H1 (cell line): Measurements from ENCODE around the gene WIPF1. TPM values are rescaled to one million over a fixed set of nuclear protein-coding genes. Genes with fewer than 3 reads are reported as not detected.

Experiments used
- CTCF ChIA-PET: fragments of 300-600 bp; sonication (Branson Sonifier 250); formaldehyde crosslinking; loops from one replicate; lab custom pipeline; 2021; ENCODE audit not compliant: partially characterized antibody; lab: Charles Lee
- POLR2A ChIA-PET: fragments of 300-600 bp; sonication (Branson Sonifier 250); formaldehyde crosslinking; loops from one replicate; lab custom pipeline; 2021; ENCODE audit warnings: inconsistent platforms; ENCODE audit not compliant: partially characterized antibody; lab: Charles Lee
- DNase-seq, 2 experiments: peaks; one replicate each; pipeline versions ENCODE4 v3.0.0 to v3.0.0-alpha.2; 2010 to 2022; ENCODE audit warnings: low spot score in 2 of 2, low read depth in 1 of 2, mixed read lengths in 1 of 2
- FAIRE-seq: peaks from 2 replicates; lab custom pipeline; 2011; peaks lifted over from hg19 to GRCh38; lab: Jason Lieb, UNC
- H2AFZ ChIP-seq: 2 replicates; pipeline ENCODE4 v1.8.1; 2012; ENCODE audit warnings: low read length, inconsistent platforms
- H2AK5ac ChIP-seq: 2 replicates; pipeline ENCODE4 v1.6.1; 2013; ENCODE audit warnings: low read depth, low read length
- H2BK120ac ChIP-seq: replicated peaks from 2 replicates; pipeline ENCODE3; 2013; ENCODE audit warnings: low read depth, low read length, inconsistent platforms
- H2BK12ac ChIP-seq: 2 replicates; pipeline ENCODE4 v1.6.1; 2013; ENCODE audit warnings: low read depth, low read length
- H2BK15ac ChIP-seq: 2 replicates; pipeline ENCODE4 v1.6.1; 2013; ENCODE audit warnings: low read length
- H2BK20ac ChIP-seq: 2 replicates; pipeline ENCODE4 v1.6.1; 2013; ENCODE audit warnings: low read length
- H2BK5ac ChIP-seq: 2 replicates; pipeline ENCODE4 v1.6.1; 2013; ENCODE audit warnings: low read depth, low read length
- H3K14ac ChIP-seq: 2 replicates; pipeline ENCODE4 v1.6.1; 2013; ENCODE audit warnings: inconsistent platforms; ENCODE audit not compliant: insufficient read length
- H3K18ac ChIP-seq: 2 replicates; pipeline ENCODE4 v1.6.1; 2013; ENCODE audit warnings: low read length; ENCODE audit errors: extremely low read depth
- H3K23ac ChIP-seq: 2 replicates; pipeline ENCODE4 v1.6.1; 2013; ENCODE audit warnings: inconsistent platforms; ENCODE audit not compliant: insufficient read length
- H3K23me2 ChIP-seq: 2 replicates; pipeline ENCODE4 v1.6.1; 2013; ENCODE audit warnings: low read depth, low read length
- H3K27ac ChIP-seq: 2 replicates; pipeline ENCODE4 v1.6.1; 2011; ENCODE audit warnings: low read depth, low read length, inconsistent platforms
- H3K27me3 ChIP-seq, 4 experiments: replicated peaks in 1 of 4; 1 replicate in 1 of 4; 2 replicates in 3 of 4; pipeline versions ENCODE4 v1.6.1 to v1.8.1; 2011 to 2013; ENCODE audit warnings: low read length in 3 of 4, mild to moderate bottlenecking in 3 of 4, inconsistent platforms in 2 of 4, mixed read lengths in 2 of 4, moderate library complexity in 1 of 4; ENCODE audit not compliant: control insufficient read depth in 3 of 4, insufficient read depth in 3 of 4; ENCODE audit errors: extremely low read depth in 1 of 4
- H3K36me3 ChIP-seq, 4 experiments: 2 replicates each; pipeline versions ENCODE4 v1.6.1 to v1.8.1; 2011 to 2013; ENCODE audit warnings: mild to moderate bottlenecking in 4 of 4, low read length in 3 of 4, moderate library complexity in 2 of 4, control low read depth in 1 of 4, inconsistent platforms in 1 of 4; ENCODE audit not compliant: insufficient read depth in 4 of 4, control insufficient read depth in 2 of 4
- H3K4ac ChIP-seq: replicated peaks from 2 replicates; pipeline ENCODE3; 2013; ENCODE audit warnings: low read length, low read depth, mixed read lengths, inconsistent platforms; ENCODE audit not compliant: insufficient read length
- H3K4me1 ChIP-seq, 4 experiments: replicated peaks in 1 of 4; 1 replicate in 1 of 4; 2 replicates in 3 of 4; pipeline versions ENCODE4 v1.6.1 to v1.8.1; 2011 to 2013; ENCODE audit warnings: low read length in 3 of 4, inconsistent platforms in 2 of 4, mixed read lengths in 1 of 4; ENCODE audit not compliant: insufficient read depth in 4 of 4, control insufficient read depth in 3 of 4
- H3K4me2 ChIP-seq, 2 experiments: 2 replicates each; pipeline versions ENCODE4 v1.6.1 to v1.8.1; 2011 to 2013; ENCODE audit warnings: low read depth in 2 of 2, low read length in 2 of 2, control low read depth in 1 of 2, inconsistent platforms in 1 of 2, mild to moderate bottlenecking in 1 of 2; ENCODE audit not compliant: insufficient read depth in 1 of 2
- H3K4me3 ChIP-seq, 4 experiments: fragments of 200-600, 300-600 bp in 1 of 4; sonication (generic), shearing (Covaris generic), sonication (Bioruptor Twin) in 1 of 4; 2 replicates each; pipeline versions ENCODE4 v1.5.1 to v1.8.1; 2011 to 2016; ENCODE audit warnings: low read length in 4 of 4, low read depth in 3 of 4, control low read depth in 2 of 4, inconsistent platforms in 2 of 4, mild to moderate bottlenecking in 2 of 4, mixed read lengths in 1 of 4, moderate library complexity in 1 of 4; ENCODE audit not compliant: insufficient read depth in 2 of 4; ENCODE audit errors: extremely low read depth in 1 of 4
- H3K56ac ChIP-seq: replicated peaks from 2 replicates; pipeline ENCODE3; 2013; ENCODE audit warnings: low read depth, mild to moderate bottlenecking, mixed read lengths, low read length, inconsistent platforms; ENCODE audit not compliant: insufficient read length
- H3K79me1 ChIP-seq: 2 replicates; pipeline ENCODE4 v1.6.1; 2013; ENCODE audit warnings: low read depth, low read length, control low read depth
- H3K79me2 ChIP-seq, 2 experiments: 2 replicates each; pipeline versions ENCODE4 v1.6.1 to v1.8.1; 2012 to 2013; ENCODE audit warnings: low read length in 2 of 2, mild to moderate bottlenecking in 2 of 2, inconsistent platforms in 1 of 2; ENCODE audit not compliant: insufficient read depth in 2 of 2, control insufficient read depth in 1 of 2
- H3K9ac ChIP-seq, 4 experiments: replicated peaks in 1 of 4; 1 replicate in 1 of 4; 2 replicates in 3 of 4; pipeline versions ENCODE4 v1.6.1 to v1.8.1; 2011 to 2013; ENCODE audit warnings: low read depth in 3 of 4, low read length in 3 of 4, control low read depth in 2 of 4, mild to moderate bottlenecking in 2 of 4, moderate library complexity in 2 of 4, inconsistent platforms in 1 of 4; ENCODE audit errors: extremely low read depth in 1 of 4
- H3K9me3 ChIP-seq, 2 experiments: 2 replicates each; pipeline versions ENCODE4 v1.6.1 to v1.8.1; 2012 to 2013; ENCODE audit warnings: mild to moderate bottlenecking in 2 of 2, moderate library complexity in 2 of 2, control low read depth in 1 of 2, inconsistent platforms in 1 of 2, low read depth in 1 of 2, low read length in 1 of 2, mixed read lengths in 1 of 2; ENCODE audit not compliant: insufficient read depth in 2 of 2
- H4K20me1 ChIP-seq, 2 experiments: replicated peaks in 1 of 2; 2 replicates each; pipeline versions ENCODE3 to v1.8.1; 2011 to 2013; ENCODE audit warnings: inconsistent platforms in 2 of 2, low read length in 2 of 2, mild to moderate bottlenecking in 1 of 2; ENCODE audit not compliant: insufficient read depth in 2 of 2, control insufficient read depth in 1 of 2
- H4K5ac ChIP-seq: 2 replicates; pipeline ENCODE4 v1.6.1; 2013; ENCODE audit warnings: low read length, low read depth, mixed read lengths, inconsistent platforms; ENCODE audit not compliant: insufficient read length
- H4K8ac ChIP-seq: 2 replicates; pipeline ENCODE4 v1.8.0; 2013; ENCODE audit warnings: mild to moderate bottlenecking, moderate library complexity, low read length, inconsistent platforms; ENCODE audit not compliant: insufficient read depth; ENCODE audit errors: extremely low read depth
- H4K91ac ChIP-seq: replicated peaks from 2 replicates; pipeline ENCODE3; 2013; ENCODE audit warnings: low read length, mixed read lengths, inconsistent platforms; ENCODE audit not compliant: insufficient read length
- ATF3 ChIP-seq: IDR thresholded peaks from 2 replicates; pipeline ENCODE4 v1.6.1; 2011; ENCODE audit warnings: low read depth, mild to moderate bottlenecking, low read length; ENCODE audit not compliant: insufficient read depth
- MAFK ChIP-seq: IDR thresholded peaks from 2 replicates; pipeline ENCODE4 v1.6.1; 2012; ENCODE audit warnings: low read depth, mild to moderate bottlenecking, improper control_type of control experiment, low read length
- POLR2AphosphoS5 ChIP-seq: IDR thresholded peaks from 2 replicates; pipeline ENCODE4 v1.6.1; 2011; ENCODE audit warnings: low read depth, low read length
- RFX5 ChIP-seq: IDR thresholded peaks from 2 replicates; pipeline ENCODE4 v1.6.1; 2011; ENCODE audit warnings: low read depth, low read length, improper control_type of control experiment, borderline replicate concordance
- WGBS, 2 experiments: shearing (Covaris generic) in 1 of 2; methylation state at CpG; one replicate each; pipeline versions ENCODE4 v1.1.6 to v1.1.7; 2013 to 2015; ENCODE audit warnings: low lambda C conversion rate in 2 of 2, mixed read lengths in 2 of 2, inconsistent platforms in 1 of 2, low coverage in 1 of 2, missing lambda C conversion rate in 1 of 2; ENCODE audit not compliant: insufficient replicate concordance in 2 of 2, insufficient coverage in 1 of 2, insufficient read length in 1 of 2; ENCODE audit errors: extremely low coverage in 1 of 2, missing lambda C conversion rate in 1 of 2; 5-methylcytosine and 5-hydroxymethylcytosine counted together
- polyA plus RNA-seq, 7 experiments: library from polyadenylated mRNA; depleted of rRNA in 3 of 7; stranded (reverse) in 5 of 7; unstranded in 2 of 7; fragments of >200 nt in 5 of 7; fragments of 200-250 nt in 2 of 7; gene quantifications; 1 replicate in 5 of 7; 2 replicates in 1 of 7; 4 replicates in 1 of 7; pipeline versions ENCODE4 v1.2.1 to v1.2.3, GENCODE V29; 2011 to 2013; ENCODE audit warnings: missing spikeins in 2 of 7, mixed read lengths in 2 of 7
- total RNA-seq: library from RNA; stranded (reverse); fragmentation: NEBNext Ultra II Directional; extraction: Animal tissue kit (Norgen Biotek cat#: 25700); gene quantifications from 2 replicates; pipeline ENCODE4 v1.2.1, GENCODE V29; 2021

The WIPF1 gene
- total and polyA plus RNA-seq, 2 of the 8 experiments (the other 6 are each of a cell fraction or from before 2014, with no cell fraction given) = 4.7 to 5.2 TPM

- Histone ChIP-seq H3K4me3 (no peak overlapping the region), H3K56ac (no peak overlapping the region), H4K5ac (no peak overlapping the region), H2BK12ac (no peak overlapping the region), H3K79me1 (no peaks in the 10 kb centered on the region), H3K23me2 (no peaks in the 10 kb centered on the region), H2AK5ac (no peak overlapping the region), H3K4me1 (no peaks in the 10 kb centered on the region), H4K8ac (no peak overlapping the region), H2BK120ac (no peak overlapping the region), H3K9ac (no peak overlapping the region), H2BK20ac (no peak overlapping the region), H3K23ac (no peak overlapping the region), H2AFZ (no peak overlapping the region), H3K18ac (no peak overlapping the region), H3K27me3 (no peaks in the 10 kb centered on the region), H3K9me3 (no peaks in the 10 kb centered on the region), H4K20me1 (no peaks in the 10 kb centered on the region), H3K27ac (no peak overlapping the region), H2BK5ac (no peak overlapping the region)
- ChIA-PET CTCF (no interaction called here), POLR2A (interaction anchor here (1.4 kb wide), 1 partner anchor 56 kb away, joined by 4 read pairs; no protein-coding TSS in a partner anchor)
- FAIRE-seq (no peak), DNase-seq (no peak)
- 94% methylated on average over 3 of the region's 3 CpGs; no CpG with 5 or more reads in 1 of the 2 experiments for WGBS, 2 experiments
- TF ChIP-seq POLR2AphosphoS5 = no peak
- TF ChIP-seq MAFK = no peak
- TF ChIP-seq RFX5 = no peak
- no peak for TF ChIP-seq ATF3
- TF ChIP-seq, all 59 proteins: peak for 0
- Histone ChIP-seq H3K4ac (no peak overlapping the region), H2BK15ac (no peak overlapping the region), H3K14ac (no peak overlapping the region), H3K79me2 (no peaks in the 10 kb centered on the region), H4K91ac (no peak overlapping the region), H3K4me2 (no peak overlapping the region), H3K36me3 (no peaks in the 10 kb centered on the region)
Measured at GRCh38 chr2:174635776-174636404, 38.3 kb upstream of the WIPF1 start.
